A549 (cell line): ENCODE results near the gene LIG1. TPM values are rescaled to one million over a fixed set of nuclear protein-coding genes. Genes with fewer than 3 reads are reported as not detected.
"Not testable (repeated sequence)": the region's sequence is repeated elsewhere in the genome, so short reads cannot be mapped to it uniquely, and the experiment has no call there.

ENCODE experiments used
- ATAC-seq, 2 experiments: fragments of 200-7000 bp in 1 of 2; fragments of >200 bp in 1 of 2; cut with Nextera tagmentation in 1 of 2; cut with Tn5 transposase in 1 of 2; 3 replicates each; pipeline versions ENCODE4 v1.8.0 to v1.9.1; 2018 to 2020; ENCODE audit warnings: mild to moderate bottlenecking in 1 of 2, moderate library complexity in 1 of 2
- CTCF ChIA-PET: fragments of 300-600 bp; sonication (Branson Sonifier 250); formaldehyde crosslinking; extraction: SDS; loops from one replicate; lab custom pipeline; 2021; ENCODE audit warnings: antibody characterized with exemption, inconsistent platforms; lab: Yijun Ruan, JAX
- POLR2A ChIA-PET: fragments of 350-600 bp; formaldehyde crosslinking; extraction: SDS; loops from one replicate; lab custom pipeline; 2021; ENCODE audit warnings: antibody characterized with exemption, inconsistent platforms; lab: Yijun Ruan, JAX
- DNase-seq, 2 experiments: peaks; one replicate each; pipeline versions ENCODE4 v3.0.0 to v3.0.0-alpha.2; 2011 to 2016; ENCODE audit warnings: low read depth in 1 of 2, low spot score in 1 of 2
- FAIRE-seq: peaks from 2 replicates; lab custom pipeline; 2011; peaks lifted over from hg19 to GRCh38; lab: Jason Lieb, UNC
- H3K27ac ChIP-seq, 2 experiments: fragments of >200 bp; sonication (Bioruptor Twin); formaldehyde crosslinking; 3 replicates each; pipeline ENCODE4 v1.5.1; 2016 to 2017
- H3K4me1 ChIP-seq: fragments of >200 bp; sonication (Bioruptor Twin); formaldehyde crosslinking; 3 replicates; pipeline ENCODE4 v1.6.1; 2016
- H3K4me2 ChIP-seq: fragments of >200 bp; sonication (Bioruptor Twin); formaldehyde crosslinking; 3 replicates; pipeline ENCODE4 v1.6.1; 2016
- H3K4me3 ChIP-seq: fragments of >200 bp; sonication (Bioruptor Twin); formaldehyde crosslinking; 3 replicates; pipeline ENCODE4 v1.5.1; 2016
- H3K9me3 ChIP-seq: fragments of >200 bp; sonication (Bioruptor Twin); formaldehyde crosslinking; 3 replicates; pipeline ENCODE4 v1.6.1; 2016
- CBX2 ChIP-seq: fragments of 200-600 bp; sonication (generic); IDR thresholded peaks from 2 replicates; pipeline ENCODE4 v1.6.1; 2016; ENCODE audit warnings: low read depth, mild to moderate bottlenecking, borderline replicate concordance
- CBX8 ChIP-seq: fragments of 200-600 bp; sonication (generic); IDR thresholded peaks from 2 replicates; pipeline ENCODE4 v1.6.1; 2016
- CHD2 ChIP-seq: fragments of 150-350 bp; IDR thresholded peaks from 2 replicates; pipeline ENCODE4 v1.6.1; 2014; ENCODE audit warnings: low read length; ENCODE audit not compliant: partially characterized antibody
- FOSB ChIP-seq: fragments of 250-450 bp; sonication (Bioruptor Pico); IDR thresholded peaks from 2 replicates; pipeline ENCODE4 v1.5.0; 2020; ENCODE audit warnings: mild to moderate bottlenecking, moderate library complexity
- HEYL ChIP-seq: fragments of 250-450 bp; sonication (Bioruptor Pico); IDR thresholded peaks from 2 replicates; pipeline ENCODE4 v1.8.0; 2021; ENCODE audit warnings: mild to moderate bottlenecking, moderate library complexity
- HOXA7 ChIP-seq: fragments of 250-450 bp; sonication (Bioruptor Pico); IDR thresholded peaks from 2 replicates; pipeline ENCODE4 v1.5.0; 2020; ENCODE audit warnings: mild to moderate bottlenecking, moderate library complexity
- KDM5A ChIP-seq: fragments of 200-600 bp; sonication (generic); IDR thresholded peaks from 2 replicates; pipeline ENCODE4 v1.6.1; 2016; ENCODE audit warnings: antibody characterized with exemption, mild to moderate bottlenecking
- MAZ ChIP-seq: fragments of 150-350 bp; IDR thresholded peaks from 2 replicates; pipeline ENCODE4 v1.6.1; 2014; ENCODE audit warnings: antibody characterized with exemption, low read depth, low read length, borderline replicate concordance
- RARB ChIP-seq: fragments of 250-450 bp; sonication (Bioruptor Pico); IDR thresholded peaks from 2 replicates; pipeline ENCODE4 v1.8.0; 2021; ENCODE audit warnings: mild to moderate bottlenecking, moderate library complexity
- RCOR1 ChIP-seq: fragments of 150-350 bp; IDR thresholded peaks from 2 replicates; pipeline ENCODE4 v1.6.1; 2014; ENCODE audit warnings: antibody characterized with exemption, low read length, low read depth
- RFX5 ChIP-seq: fragments of 450-650 bp; IDR thresholded peaks from 2 replicates; pipeline ENCODE4 v1.7.1; 2014; ENCODE audit warnings: antibody characterized with exemption, mild to moderate bottlenecking, moderate library complexity
- RNF2 ChIP-seq: fragments of 200-600 bp; sonication (generic); IDR thresholded peaks from 2 replicates; pipeline ENCODE4 v1.6.1; 2016; ENCODE audit warnings: low read depth, mild to moderate bottlenecking, antibody characterized with exemption, moderate library complexity, borderline replicate concordance
- TFCP2L1 ChIP-seq: fragments of 250-450 bp; sonication (Bioruptor Pico); IDR thresholded peaks from 2 replicates; pipeline ENCODE4 v1.5.0; 2021; ENCODE audit warnings: mild to moderate bottlenecking
- TP53 ChIP-seq: fragments of 250-450 bp; sonication (Bioruptor Pico); IDR thresholded peaks from 2 replicates; pipeline ENCODE4 v1.5.0; 2021; ENCODE audit warnings: mild to moderate bottlenecking, moderate library complexity
- ZSCAN20 ChIP-seq: fragments of 250-450 bp; sonication (Bioruptor Pico); IDR thresholded peaks from 2 replicates; pipeline ENCODE4 v1.8.0; 2022; ENCODE audit warnings: mild to moderate bottlenecking, moderate library complexity
- WGBS: methylation state at CpG from one replicate; pipeline ENCODE4 v1.1.6; 2017; ENCODE audit errors: missing lambda C conversion rate; 5-methylcytosine and 5-hydroxymethylcytosine counted together
- polyA plus RNA-seq, 4 experiments: library from polyadenylated mRNA; depleted of rRNA in 3 of 4; stranded (reverse); fragments of >200 nt; fragmentation: RNase III in 1 of 4; extraction: RNeasy Plus Mini Kit Qiagen cat#74134 plus additional on column Dnase treatment in 1 of 4; gene quantifications; 2 replicates in 3 of 4; 3 replicates in 1 of 4; pipeline ENCODE4 v1.2.3, GENCODE V29; 2011 to 2017
- TF ChIP-seq, protein P1 (sequence below): IDR thresholded peaks from 2 replicates; pipeline ENCODE4 v1.6.1; 2012; ENCODE audit warnings: low read depth, borderline replicate concordance
- TF ChIP-seq, protein P2 (sequence below): IDR thresholded peaks from 2 replicates; pipeline ENCODE4 v1.6.1; 2012
- TF ChIP-seq, protein P3 (sequence below): fragments of 200-600 bp; sonication (generic); IDR thresholded peaks from 2 replicates; pipeline ENCODE4 v1.6.1; 2016; ENCODE audit warnings: antibody characterized with exemption, mild to moderate bottlenecking, moderate library complexity
- TF ChIP-seq, protein P4 (sequence below): fragments of >200 bp; sonication (Bioruptor Twin); formaldehyde crosslinking; IDR thresholded peaks from 3 replicates; pipeline ENCODE4 v1.5.1; 2016

Gene LIG1
- polyA plus RNA-seq, 2 of the 4 experiments (the other 2 are of a cell fraction): 54.9 to 101 TPM

DNA sequence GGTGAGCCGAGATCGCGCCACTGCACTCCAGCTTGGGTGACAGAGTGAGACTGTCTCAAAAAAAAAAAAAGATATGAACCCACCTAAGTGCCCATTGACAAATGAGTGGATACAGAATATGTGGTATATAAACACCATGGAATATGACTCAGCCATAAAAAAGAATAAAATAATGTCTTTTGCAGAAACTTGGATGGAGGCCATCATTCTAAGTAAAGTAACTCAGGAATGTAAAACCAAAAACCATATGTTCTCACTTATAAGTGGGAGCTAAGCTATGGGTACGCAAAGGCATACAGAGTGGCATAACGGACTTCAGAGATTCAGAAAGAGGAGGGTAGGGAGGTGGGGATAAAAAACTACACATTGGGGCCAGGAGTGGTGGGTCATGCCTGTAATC, 89.0 kb downstream of the LIG1 start:
- H3K4me1 ChIP-seq: no peaks in the 10 kb centered on the region
- H3K27ac ChIP-seq: no peak overlapping the region
- no peak for FAIRE-seq
- ATAC-seq: no peak
- CTCF ChIA-PET: interaction anchor here (0.6 to 1.0 kb wide), 5 partner anchors 9 to 186 kb away, joined by 3 to 4 read pairs (median 3); no protein-coding TSS in a partner anchor
- no peak overlapping the region for H3K4me2 ChIP-seq
- DNase-seq: no peak
- H3K4me3 ChIP-seq: no peak overlapping the region
- POLR2A ChIA-PET: interaction anchor here (0.6 kb wide), 1 partner anchor 67 kb away, joined by 3 read pairs; no protein-coding TSS in a partner anchor
- WGBS: 82% methylated on average over 5 of the region's 5 CpGs
- no peak for TF ChIP-seq TP53 (CRISPR knock-in tag)
- TF ChIP-seq KDM5A: no peak
- TF ChIP-seq, protein P1, sequence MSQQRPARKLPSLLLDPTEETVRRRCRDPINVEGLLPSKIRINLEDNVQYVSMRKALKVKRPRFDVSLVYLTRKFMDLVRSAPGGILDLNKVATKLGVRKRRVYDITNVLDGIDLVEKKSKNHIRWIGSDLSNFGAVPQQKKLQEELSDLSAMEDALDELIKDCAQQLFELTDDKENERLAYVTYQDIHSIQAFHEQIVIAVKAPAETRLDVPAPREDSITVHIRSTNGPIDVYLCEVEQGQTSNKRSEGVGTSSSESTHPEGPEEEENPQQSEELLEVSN: no peak
- TF ChIP-seq HEYL (CRISPR knock-in tag): no peak
- no peak for TF ChIP-seq RNF2
- H3K9me3 ChIP-seq: peaks cover 9% of the 10 kb centered on the region; the same call in 1 of the 3 replicates

DNA sequence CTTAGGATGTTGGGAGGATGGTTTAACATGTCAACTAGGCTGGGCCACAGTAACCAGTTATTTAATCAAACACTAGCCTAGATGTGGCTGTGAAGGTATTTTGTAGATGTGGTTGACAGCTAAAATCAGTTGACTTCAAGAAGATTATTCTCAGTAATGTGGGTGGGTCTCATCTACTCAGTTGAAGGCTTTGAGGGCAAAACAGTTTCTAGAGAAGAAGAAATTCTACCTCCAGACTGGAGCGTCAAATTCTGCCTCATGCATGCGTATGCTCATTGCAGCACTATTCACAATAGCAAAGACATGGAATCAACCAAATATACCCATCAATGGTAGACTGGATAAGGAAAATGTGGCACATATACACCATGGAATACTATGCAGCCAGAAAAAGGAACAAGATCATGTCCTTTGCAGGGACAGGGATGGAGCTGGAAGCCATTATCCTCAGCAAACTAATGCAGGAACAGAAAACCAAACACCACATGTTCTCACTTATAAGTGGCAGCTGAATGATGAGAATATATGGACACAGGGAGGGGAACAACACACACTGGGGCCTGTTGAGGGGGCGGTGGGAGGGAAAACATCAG, 99.9 kb downstream of the LIG1 start:
- H3K4me2 ChIP-seq, POLR2A ChIA-PET, H3K9me3 ChIP-seq, DNase-seq, H3K27ac ChIP-seq, H3K4me1 ChIP-seq, ATAC-seq, H3K4me3 ChIP-seq: not testable (repeated sequence)
- CTCF ChIA-PET: interaction anchor here (1.0 to 1.6 kb wide), 2 partner anchors 37 to 107 kb away, joined by 3 to 5 read pairs; no protein-coding TSS in a partner anchor
- WGBS: 62% methylated on average over 3 of the region's 3 CpGs
- FAIRE-seq: peak; percentile 54

DNA sequence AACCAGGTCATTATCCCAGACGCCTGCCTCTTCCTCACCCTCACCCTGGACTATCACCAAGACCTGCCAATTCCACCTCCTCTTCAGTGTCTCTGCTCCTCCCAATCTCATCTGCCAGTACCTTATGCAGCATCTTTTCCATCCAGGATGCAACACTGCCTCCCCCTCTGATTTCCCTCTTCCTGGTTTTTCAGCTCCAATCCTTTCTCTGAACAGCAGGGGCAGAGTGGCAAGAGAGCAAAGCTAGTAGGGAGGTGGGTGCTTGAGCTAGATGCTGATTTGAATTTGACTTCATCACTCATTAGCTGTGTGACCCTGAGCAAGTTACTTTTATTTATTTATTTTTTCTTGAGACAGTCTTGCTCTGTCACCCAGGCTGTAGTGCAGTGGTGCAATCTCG, 100.7 kb downstream of the LIG1 start:
- ATAC-seq (peak; percentile 62 to 68; a peak in 4 of 6 replicates), FAIRE-seq (no peak), DNase-seq (peak in 1 of 2 experiments; percentile 40)
- TF ChIP-seq, protein P2, sequence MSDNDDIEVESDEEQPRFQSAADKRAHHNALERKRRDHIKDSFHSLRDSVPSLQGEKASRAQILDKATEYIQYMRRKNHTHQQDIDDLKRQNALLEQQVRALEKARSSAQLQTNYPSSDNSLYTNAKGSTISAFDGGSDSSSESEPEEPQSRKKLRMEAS: no peak
- TF ChIP-seq CBX8: no peak
- no peak for TF ChIP-seq ZSCAN20
- no peak for TF ChIP-seq RFX5
- TF ChIP-seq RARB (CRISPR knock-in tag): no peak
- no peak for TF ChIP-seq TFCP2L1 (CRISPR knock-in tag)
- no peak for TF ChIP-seq RCOR1
- TF ChIP-seq CHD2: no peak
- no peak for TF ChIP-seq RNF2
- no peak for TF ChIP-seq CBX2
- TF ChIP-seq MAZ: no peak
- TF ChIP-seq, protein P3, sequence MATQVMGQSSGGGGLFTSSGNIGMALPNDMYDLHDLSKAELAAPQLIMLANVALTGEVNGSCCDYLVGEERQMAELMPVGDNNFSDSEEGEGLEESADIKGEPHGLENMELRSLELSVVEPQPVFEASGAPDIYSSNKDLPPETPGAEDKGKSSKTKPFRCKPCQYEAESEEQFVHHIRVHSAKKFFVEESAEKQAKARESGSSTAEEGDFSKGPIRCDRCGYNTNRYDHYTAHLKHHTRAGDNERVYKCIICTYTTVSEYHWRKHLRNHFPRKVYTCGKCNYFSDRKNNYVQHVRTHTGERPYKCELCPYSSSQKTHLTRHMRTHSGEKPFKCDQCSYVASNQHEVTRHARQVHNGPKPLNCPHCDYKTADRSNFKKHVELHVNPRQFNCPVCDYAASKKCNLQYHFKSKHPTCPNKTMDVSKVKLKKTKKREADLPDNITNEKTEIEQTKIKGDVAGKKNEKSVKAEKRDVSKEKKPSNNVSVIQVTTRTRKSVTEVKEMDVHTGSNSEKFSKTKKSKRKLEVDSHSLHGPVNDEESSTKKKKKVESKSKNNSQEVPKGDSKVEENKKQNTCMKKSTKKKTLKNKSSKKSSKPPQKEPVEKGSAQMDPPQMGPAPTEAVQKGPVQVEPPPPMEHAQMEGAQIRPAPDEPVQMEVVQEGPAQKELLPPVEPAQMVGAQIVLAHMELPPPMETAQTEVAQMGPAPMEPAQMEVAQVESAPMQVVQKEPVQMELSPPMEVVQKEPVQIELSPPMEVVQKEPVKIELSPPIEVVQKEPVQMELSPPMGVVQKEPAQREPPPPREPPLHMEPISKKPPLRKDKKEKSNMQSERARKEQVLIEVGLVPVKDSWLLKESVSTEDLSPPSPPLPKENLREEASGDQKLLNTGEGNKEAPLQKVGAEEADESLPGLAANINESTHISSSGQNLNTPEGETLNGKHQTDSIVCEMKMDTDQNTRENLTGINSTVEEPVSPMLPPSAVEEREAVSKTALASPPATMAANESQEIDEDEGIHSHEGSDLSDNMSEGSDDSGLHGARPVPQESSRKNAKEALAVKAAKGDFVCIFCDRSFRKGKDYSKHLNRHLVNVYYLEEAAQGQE: no peak
- TF ChIP-seq FOSB: no peak
- TF ChIP-seq, protein P4, sequence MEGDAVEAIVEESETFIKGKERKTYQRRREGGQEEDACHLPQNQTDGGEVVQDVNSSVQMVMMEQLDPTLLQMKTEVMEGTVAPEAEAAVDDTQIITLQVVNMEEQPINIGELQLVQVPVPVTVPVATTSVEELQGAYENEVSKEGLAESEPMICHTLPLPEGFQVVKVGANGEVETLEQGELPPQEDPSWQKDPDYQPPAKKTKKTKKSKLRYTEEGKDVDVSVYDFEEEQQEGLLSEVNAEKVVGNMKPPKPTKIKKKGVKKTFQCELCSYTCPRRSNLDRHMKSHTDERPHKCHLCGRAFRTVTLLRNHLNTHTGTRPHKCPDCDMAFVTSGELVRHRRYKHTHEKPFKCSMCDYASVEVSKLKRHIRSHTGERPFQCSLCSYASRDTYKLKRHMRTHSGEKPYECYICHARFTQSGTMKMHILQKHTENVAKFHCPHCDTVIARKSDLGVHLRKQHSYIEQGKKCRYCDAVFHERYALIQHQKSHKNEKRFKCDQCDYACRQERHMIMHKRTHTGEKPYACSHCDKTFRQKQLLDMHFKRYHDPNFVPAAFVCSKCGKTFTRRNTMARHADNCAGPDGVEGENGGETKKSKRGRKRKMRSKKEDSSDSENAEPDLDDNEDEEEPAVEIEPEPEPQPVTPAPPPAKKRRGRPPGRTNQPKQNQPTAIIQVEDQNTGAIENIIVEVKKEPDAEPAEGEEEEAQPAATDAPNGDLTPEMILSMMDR: no peak
- no peak for TF ChIP-seq HOXA7 (CRISPR knock-in tag)
- no peak for TF ChIP-seq KDM5A
- CTCF ChIA-PET: interaction anchor here (1.0 to 1.6 kb wide), 3 partner anchors 38 to 106 kb away, joined by 3 to 5 read pairs (median 3); no protein-coding TSS in a partner anchor
- POLR2A ChIA-PET: interaction anchor here (0.5 to 0.6 kb wide), 2 partner anchors 9 to 200 kb away, joined by 3 read pairs; no protein-coding TSS in a partner anchor
- WGBS: 39% methylated on average over 2 of the region's 2 CpGs
- no peak overlapping the region for H3K4me2 ChIP-seq
- H3K27ac ChIP-seq: no peak overlapping the region
- no peaks in the 10 kb centered on the region for H3K4me1 ChIP-seq
- no peak overlapping the region for H3K4me3 ChIP-seq
- H3K9me3 ChIP-seq: peaks cover 5% of the 10 kb centered on the region; the same call in 1 of the 3 replicates
